GM18951 (cell line): ENCODE data around the gene TRIM24.

Experiments
- POLR2A ChIP-seq: IDR thresholded peaks from 4 replicates; pipeline ENCODE4 v1.6.1; 2011; ENCODE audit warnings: mild to moderate bottlenecking; ENCODE audit not compliant: insufficient read length, insufficient read depth; ENCODE audit errors: extremely low read depth
- in situ Hi-C: fragments of 300-500 bp; cut with MboI; formaldehyde crosslinking; loops from one replicate; pipeline ENCODE4 v1.12.0; 2022; ENCODE audit warnings: low sequenced_read_pairs, mixed read lengths, inconsistent platforms; ENCODE audit not compliant: unreplicated experiment

The TRIM24 gene

DNA sequence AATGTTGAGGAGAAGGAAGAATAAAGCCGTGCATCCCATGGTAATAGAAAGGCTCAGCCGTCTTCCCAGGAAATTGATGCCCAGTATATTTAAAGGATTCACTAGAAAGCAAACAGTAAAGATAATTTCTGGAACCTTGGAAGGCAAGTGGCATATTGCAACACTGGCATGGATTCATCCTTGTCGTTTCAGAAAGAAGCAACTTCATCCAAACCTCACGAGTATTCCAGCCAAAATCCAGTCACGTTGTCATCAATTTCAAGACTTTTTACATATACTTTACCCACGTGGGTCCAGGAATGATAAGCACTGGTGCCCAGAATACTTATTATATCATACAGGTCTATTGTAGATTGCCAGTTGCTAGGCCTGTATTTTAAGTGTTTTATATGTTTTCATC, 167.3 kb downstream of the TRIM24 start:
- in situ Hi-C loops = no loop called here
- no peak for TF ChIP-seq POLR2A

DNA sequence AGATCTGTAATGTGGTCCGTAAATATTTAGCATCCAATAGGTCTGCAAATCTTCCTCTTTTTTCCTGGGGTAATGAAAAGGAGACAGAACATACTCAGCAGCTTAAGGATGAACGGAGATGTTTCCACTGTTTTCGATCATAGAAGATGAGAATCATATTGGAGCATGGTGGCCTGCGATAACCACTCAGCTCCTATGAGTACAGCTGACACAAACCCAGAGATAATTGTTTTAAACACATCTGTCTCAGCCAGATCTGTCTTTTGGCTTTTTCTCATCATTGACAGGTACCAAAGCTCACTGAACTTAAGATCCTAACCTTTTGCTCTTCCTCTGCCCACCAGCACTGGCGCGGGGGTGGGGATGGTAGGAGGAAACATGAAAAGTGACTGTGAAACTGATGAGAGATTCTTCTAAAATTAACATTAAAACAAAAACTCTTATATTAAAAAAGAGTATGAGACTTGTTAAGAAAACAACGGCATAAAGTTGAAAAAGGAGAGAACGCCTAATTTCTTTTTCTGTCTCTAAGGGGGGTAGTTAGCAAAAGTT, 170.1 kb downstream of the TRIM24 start:
- in situ Hi-C loops = no loop called here
- no peak for TF ChIP-seq POLR2A

DNA sequence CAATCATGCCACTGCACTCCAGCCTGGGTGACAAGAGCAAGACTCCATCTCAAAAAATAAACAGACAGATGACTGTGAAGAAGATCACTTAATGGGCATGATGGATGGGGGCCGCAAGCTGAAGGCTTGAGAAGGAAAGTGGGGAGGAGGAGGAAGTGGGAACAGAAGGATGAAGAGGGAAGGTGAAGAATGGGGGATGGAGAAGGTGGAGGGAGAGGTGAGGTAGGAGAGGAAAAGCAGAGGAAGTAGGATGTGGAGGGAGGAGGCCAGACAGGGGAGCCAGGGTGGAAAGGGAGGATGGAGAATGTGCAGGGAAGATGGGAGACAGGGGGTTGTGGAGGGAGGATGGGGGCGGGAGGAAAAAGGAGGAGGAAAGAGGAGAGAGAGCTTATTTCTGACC, 172.3 kb downstream of the TRIM24 start:
- in situ Hi-C loops = no loop called here
- no peak for TF ChIP-seq POLR2A

DNA sequence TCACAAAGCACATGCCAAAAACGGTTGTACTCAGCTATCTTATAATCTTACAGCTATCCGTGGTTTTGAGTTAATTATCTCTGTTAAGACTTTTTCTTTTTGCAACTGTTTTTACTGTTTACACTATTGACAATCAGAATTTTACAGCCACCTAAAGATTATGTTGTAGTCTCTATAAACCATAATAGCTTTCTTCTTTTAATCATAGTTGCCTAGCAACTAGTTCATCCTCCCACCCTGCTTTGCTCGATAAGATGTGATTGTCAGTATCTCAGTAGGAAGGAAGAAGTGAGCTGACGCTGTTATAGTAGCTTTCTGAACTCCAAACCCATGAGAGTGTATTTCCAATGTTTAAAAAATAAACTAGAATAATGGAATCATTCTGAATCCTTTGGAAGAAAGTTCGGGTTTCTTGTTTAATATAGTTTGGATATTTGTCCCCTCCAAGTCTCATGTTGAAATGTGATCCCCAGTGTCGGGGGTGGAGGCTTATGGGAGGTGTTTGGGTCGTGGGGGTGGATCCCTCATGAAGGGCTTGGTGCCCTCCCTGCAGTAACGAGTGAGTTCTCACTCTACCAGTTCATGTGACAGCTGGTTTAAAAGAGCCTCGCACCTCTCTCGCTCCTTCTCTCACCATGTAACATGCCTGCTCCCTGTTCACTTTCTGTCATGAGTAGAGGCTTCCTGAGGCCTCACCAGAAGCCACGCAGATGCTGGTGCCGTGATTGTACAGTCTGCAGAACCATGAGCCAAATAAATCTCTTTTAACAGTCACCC, 173.0 kb downstream of the TRIM24 start:
- in situ Hi-C loops = no loop called here
- TF ChIP-seq POLR2A = no peak
